GM19372 (cell line): ENCODE measurements around the gene PIGU.
A peak's percentile ranks its signal among the peaks of the same experiment; 100 is the strongest.

Source experiments
- ATAC-seq: cut with Tn5 transposase; IDR thresholded peaks from one replicate; pipeline ENCODE4 v1.9.1; 2021; ENCODE audit warnings: mild to moderate bottlenecking, low read depth, moderate library complexity; ENCODE audit not compliant: unreplicated experiment

The PIGU gene

DNA sequence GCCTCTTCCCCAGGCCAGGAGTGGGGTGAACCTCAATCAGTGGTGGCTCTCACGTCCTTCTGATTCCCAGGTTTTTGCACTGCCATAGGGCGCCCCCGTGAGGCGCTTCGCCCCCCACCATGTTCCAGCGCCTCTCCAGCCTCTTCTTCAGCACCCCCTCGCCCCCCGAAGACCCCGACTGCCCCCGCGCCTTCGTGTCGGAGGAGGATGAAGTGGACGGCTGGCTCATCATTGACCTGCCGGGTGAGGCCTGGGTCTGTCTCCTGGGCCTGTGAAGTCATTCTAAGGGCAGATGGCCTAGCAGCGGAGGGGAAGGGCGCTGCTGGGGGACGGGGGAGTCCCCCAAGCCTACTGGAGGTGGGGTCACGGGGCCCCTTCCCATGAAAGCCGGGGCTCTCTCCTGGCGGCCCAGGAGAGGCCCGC lies 31.7 kb upstream of the PIGU start:
- peak; percentile 9 for ATAC-seq

- ATAC-seq: no peak
Measured at GRCh38 chr20:34706912-34707784, 30.3 kb upstream of the PIGU start.

DNA sequence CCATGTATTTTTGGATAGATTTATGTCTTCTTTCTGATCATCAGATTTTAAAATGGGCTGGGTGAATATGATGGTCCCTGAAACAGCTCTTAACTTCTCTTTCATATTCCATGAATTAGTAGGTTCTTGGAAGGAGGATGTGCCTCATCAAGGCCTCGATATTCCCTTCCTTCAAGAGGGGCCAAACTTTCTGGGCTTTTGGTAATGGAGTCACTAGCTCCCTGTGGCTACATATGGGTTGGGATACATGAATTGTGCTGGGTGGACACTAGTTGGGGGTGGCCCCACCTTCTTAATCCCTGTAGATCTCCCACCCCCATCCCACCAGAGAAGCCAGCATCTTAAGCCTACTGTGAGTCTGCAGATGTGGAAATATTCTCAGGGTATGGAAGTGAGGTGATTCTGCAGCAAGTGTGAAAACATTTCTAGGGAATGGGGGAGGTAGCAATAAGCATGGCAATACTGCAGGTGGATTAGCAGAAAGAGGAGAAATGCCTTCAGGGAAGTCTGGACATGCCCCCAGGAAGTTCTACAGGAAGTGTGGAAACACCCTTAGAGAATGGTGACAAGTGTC lies 29.5 kb upstream of the PIGU start:
- no peak for ATAC-seq

DNA sequence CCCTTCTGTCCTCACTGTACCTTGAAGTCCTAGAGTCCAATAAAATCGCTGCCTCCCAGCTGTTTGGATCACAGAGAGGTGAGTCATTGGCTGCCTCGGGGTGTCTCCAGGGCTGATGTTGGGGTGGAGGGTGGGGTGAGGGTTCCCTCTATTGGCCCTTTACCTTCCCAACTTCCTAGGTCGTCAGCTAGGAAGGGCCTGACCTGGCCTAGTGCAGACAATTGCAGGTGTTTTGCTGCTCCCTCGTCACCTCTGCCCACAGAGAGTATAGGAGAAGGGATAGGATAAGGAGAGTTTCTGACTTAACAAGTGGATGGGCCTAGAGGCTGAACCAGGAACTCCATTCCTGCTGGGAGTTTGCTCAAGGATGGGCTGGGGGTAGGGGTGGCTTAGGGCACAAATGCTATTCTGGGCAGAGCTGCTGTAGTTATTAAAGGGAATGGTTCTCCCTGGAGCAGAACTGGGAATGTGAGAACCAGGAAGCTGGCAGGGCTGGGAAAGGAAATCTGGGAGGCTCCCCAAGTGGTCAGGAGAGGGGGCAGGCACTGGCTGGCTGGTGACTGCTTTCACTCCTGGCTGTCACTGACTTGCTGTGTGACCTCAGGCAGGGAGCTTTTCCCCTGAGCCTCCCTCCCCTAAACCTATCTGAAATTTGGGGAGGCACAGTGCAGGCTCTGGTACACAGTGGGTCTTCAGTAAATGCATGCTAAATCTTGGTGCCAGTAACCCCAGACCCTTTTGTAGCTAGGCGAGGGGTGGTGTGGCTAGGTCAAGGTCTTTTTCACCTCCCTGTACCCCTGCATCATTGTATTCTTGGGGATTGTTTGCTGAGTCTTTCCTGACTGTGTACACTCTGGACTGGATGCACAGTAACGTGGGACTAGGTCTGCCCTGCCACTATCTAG lies 28.8 kb upstream of the PIGU start:
- no peak for ATAC-seq

DNA sequence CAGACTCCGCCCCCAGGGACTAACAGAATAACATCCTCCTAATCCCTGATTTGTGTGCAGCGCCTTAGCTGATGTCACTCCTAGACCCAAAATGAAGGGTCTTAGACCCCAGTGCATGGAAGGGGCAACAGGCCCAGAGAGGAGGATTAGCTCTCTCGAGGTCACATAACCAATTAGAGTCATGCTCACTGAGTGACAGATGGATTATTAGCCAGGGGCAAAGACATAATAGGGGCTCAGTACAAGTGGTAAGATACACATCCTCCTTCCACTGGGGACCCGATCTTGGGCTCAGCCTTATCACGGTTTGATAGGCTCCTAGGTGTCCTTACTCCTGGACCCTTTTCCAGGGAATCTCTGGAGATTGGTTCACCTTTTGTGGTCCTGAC lies 28.1 kb upstream of the PIGU start:
- no peak for ATAC-seq

- ATAC-seq: peak; percentile 53
Measured at GRCh38 chr20:34704177-34705007, 27.5 kb upstream of the PIGU start, which contains the start of gene TP53INP2. TP53INP2 (plus strand) TSS chr20:34704344; CDS start chr20:34708740, 4,396 bp downstream.

DNA sequence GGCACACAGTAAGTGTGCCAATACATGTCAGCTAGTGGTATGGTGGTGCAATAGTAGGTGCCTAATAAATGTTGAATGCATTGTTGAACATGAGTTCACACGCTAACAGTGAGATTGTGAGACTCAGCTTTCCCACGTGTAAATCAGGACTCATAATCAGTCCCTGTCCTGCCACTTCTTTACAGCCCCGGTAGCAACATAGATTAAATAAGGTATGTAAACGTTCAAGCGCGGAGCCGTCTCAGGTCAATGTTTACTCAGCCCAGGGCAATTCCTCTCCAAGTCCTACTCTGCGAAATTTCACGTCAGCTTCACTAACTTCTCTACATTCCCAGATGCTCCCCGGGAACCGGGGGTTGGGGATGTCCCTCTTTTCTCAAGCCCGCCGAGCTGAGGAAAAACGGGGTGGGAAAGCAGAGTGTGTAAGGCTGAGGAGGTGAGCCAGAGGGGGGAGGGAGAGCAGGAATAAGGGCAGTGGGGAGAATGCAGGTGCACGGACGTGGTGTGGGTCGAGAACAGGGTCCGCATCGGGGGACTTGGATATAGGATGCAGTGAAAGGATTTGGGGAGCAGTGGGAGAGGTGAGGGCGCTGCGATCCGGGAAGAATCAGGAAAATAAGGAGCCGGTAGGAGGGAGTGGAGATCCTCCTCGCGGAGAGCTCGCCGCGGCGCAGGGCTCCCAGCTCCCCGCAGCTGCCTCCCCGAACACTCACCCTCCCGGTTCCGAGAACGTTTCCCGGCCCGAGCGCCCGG lies 26.7 kb upstream of the PIGU start:
- ATAC-seq: no peak

- ATAC-seq: no peak
Measured at GRCh38 chr20:34703061-34703423, 26.1 kb upstream of the PIGU start.

DNA sequence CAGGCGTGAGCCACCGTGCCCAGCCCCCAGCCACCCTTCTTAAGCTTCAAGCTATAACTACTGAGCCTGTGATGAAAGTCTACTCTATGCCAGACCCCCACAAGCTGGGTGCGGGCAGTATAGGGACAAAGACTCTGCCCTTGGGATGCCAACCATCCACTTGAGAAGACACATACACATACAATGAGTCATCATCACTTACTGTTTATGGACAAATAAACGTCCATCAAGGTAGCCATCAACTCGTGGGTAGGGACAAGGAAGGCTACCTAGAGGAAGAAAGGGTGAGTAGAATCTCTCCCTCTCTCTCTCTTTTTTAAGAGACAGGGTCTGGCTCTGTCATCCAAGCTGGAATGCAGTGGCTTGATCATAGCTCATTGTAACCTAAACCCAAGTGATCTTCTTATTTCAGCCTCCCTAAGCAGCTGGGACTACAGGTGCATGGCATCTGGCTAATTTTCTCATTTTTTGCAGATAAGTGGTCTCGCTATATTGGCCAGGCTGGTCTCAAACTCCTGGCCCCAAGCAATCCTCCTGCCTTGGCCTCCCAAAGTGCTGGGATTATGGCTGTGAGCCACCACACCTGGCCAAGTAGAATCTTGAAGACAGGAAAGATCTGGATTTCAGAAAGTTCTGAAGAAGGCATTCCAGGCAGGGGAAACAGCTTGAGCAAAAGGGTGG lies 24.7 kb upstream of the PIGU start:
- no peak for ATAC-seq

- no peak for ATAC-seq
Measured at GRCh38 chr20:34693414-34693813, 16.5 kb upstream of the PIGU start.

- no peak for ATAC-seq
Measured at GRCh38 chr20:34691838-34692237, 14.9 kb upstream of the PIGU start.

DNA sequence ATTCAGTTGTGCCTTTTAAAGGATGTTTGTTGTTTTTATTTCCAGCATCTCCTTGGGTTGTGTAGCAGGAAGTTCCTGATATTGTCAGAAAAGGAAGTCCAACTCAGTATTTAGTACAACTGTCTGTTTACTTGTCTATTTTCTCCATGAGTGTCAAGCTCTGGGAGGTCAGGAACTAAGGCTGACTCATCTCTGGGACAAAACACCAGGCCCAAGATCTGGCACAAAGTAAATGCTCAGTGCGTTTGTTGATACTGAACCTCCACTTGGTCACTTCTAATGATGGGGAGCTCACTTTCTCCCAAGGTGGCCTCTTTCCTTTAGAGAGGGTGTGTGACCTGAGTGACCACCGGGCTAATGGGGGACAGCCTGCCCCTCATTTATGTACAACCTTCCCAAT lies 12.6 kb upstream of the PIGU start:
- no peak for ATAC-seq

GRCh38 chr20:34683667-34684066 lies 6.8 kb upstream of the PIGU start:
- no peak for ATAC-seq

GRCh38 chr20:34680586-34681175 lies 3.8 kb upstream of the PIGU start:
- ATAC-seq: no peak

DNA sequence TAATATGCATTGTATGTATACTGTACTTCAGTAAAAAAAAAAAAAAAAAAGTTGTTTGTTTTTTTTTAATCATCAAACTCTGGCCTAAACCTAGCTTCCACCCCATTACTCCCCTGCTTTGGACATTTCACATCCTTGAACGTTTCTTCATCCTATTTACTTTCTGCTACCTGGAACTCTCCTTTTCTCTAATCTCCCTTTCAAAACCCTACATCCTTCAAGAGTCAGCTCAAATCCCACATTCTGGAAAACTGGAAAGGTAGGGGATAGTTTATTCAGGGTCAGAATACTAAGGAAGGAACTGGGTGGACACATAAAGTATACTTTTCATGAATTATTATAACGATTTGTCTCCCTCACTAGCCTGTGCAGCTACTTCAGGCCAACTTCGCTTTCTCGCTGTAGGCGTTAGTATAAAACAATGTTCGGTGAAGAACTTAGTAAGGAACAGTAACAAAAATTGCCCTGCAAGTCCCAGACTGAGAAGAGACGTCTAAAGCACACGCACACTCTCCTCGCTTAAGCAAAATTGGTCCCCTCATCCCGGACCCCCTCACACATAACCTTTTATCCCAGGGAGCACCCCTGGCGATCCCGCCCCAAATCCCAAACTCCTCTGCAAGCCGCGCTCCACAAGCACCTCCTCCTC lies 775 bp downstream of the PIGU start:
- ATAC-seq: no peak

DNA sequence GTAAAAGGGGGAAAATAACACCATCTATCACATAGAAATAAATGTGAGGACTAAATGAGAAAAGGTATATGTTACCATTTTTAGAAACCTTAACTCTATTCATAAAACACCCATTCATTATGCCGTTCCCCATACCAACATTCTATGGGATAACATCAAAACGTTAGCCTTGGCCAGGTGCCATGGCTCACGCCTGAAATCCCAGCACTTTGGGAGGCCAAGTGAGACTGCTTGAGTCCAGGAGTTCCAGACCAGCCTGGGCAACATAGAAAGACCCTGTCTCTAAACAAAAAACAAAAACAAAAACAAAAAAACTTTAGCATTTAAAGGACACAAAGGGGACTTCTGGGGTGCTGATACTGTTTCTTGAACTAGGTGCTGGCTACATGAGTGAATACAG lies 1.3 kb downstream of the PIGU start:
- no peak for ATAC-seq

DNA sequence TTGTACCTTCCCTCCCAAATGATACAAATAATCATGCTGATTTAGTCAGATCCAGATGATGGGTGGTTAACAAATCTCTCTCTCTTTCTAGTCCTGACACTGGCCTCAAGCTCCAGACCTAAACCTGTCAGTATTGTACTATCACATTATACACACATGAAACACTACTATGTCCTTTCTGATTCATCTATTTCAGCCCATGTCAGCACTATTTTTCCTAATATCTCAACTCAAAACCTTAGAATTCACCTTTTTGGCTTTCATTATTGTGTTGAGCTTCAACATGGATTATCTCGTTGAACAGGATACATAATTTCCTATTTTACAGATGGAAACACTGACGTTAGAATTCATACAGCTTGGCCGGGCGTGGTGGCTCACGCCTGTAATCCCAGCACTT lies 3.5 kb downstream of the PIGU start:
- no peak for ATAC-seq

DNA sequence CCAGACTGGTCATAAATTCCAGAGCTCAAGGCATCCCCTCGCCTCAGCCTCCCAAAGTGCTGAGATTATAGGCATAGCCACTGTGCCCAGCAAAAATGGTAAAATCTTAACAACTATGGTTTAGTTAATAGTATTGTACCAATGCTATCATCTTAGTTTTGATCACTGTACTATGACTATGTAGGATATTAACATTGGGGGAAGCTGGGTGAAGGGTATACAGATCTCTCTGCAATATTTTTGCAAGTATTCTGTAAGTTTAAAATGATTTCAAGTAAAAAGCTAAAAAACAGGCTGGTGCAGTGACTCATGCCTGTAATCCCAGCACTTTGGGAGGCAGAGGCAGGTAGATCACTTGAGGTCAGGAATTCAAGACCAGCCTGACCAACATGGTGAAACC lies 7.8 kb downstream of the PIGU start:
- no peak for ATAC-seq
